Measurements from ENCODE around the gene PAGE2B.

- TF ChIP-seq POLR2A (IDR thresholded peaks at IDR 0.05) (no peak), CTCF (IDR thresholded peaks at IDR 0.05) (no peak)
Measured at GRCh38 chrX:55029291-55029690, 45.5 kb upstream of the PAGE2B start.
